WTC11 (cell line): ENCODE results near the gene MNX1. TPM values are rescaled to one million over a fixed set of nuclear protein-coding genes. Genes with fewer than 3 reads are reported as not detected.

Experiments used
- ATAC-seq: fragments of 200-7000 bp; cut with Tn5 transposase; 2 replicates; pipeline ENCODE4 v1.10.0; 2021; ENCODE audit warnings: mild to moderate bottlenecking, moderate library complexity
- CTCF ChIA-PET: fragments of 300-600 bp; sonication (Branson Sonifier 250); formaldehyde crosslinking; loops from one replicate; lab custom pipeline; 2021; ENCODE audit warnings: antibody characterized with exemption; lab: Charles Lee
- POLR2A ChIA-PET: fragments of 350-600 bp; sonication (Branson Sonifier 250); formaldehyde crosslinking; loops from one replicate; lab custom pipeline; 2021; ENCODE audit warnings: antibody characterized with exemption; lab: Charles Lee
- DNase-seq: peaks from one replicate; pipeline ENCODE4 v3.0.0; 2021; ENCODE audit warnings: low spot score
- H3K27ac Mint-ChIP-seq: 2 replicates; pipeline ENCODE4 v1.8.0; 2021; ENCODE audit warnings: mixed read lengths
- H3K27me3 Mint-ChIP-seq: 2 replicates; pipeline ENCODE4 v1.8.0; 2021; ENCODE audit warnings: low read depth, mild to moderate bottlenecking, moderate library complexity, mixed read lengths
- H3K36me3 Mint-ChIP-seq: 2 replicates; pipeline ENCODE4 v1.8.0; 2021; ENCODE audit warnings: mixed read lengths
- H3K4me1 Mint-ChIP-seq: 2 replicates; pipeline ENCODE4 v1.8.0; 2022; ENCODE audit warnings: mixed read lengths
- H3K4me3 Mint-ChIP-seq: 2 replicates; pipeline ENCODE4 v1.8.0; 2021; ENCODE audit warnings: mild to moderate bottlenecking, moderate library complexity, mixed read lengths
- H3K9me3 Mint-ChIP-seq: 2 replicates; pipeline ENCODE4 v1.8.0; 2021; ENCODE audit warnings: mixed read lengths
- CREB1 ChIP-seq: sonication (generic); formaldehyde crosslinking; IDR thresholded peaks from 2 replicates; pipeline ENCODE4 v1.8.0; 2023; ENCODE audit warnings: mild to moderate bottlenecking, missing genetic modification reagents
- CREM ChIP-seq: sonication (generic); formaldehyde crosslinking; IDR thresholded peaks from 2 replicates; pipeline ENCODE4 v1.8.1; 2022; ENCODE audit warnings: mild to moderate bottlenecking, missing genetic modification reagents, moderate library complexity
- E2F1 ChIP-seq: sonication (generic); formaldehyde crosslinking; IDR thresholded peaks from 2 replicates; pipeline ENCODE4 v1.8.0; 2022; ENCODE audit warnings: mild to moderate bottlenecking, missing genetic modification reagents
- FOXK1 ChIP-seq: sonication (generic); formaldehyde crosslinking; IDR thresholded peaks from 2 replicates; pipeline ENCODE4 v1.8.0; 2022; ENCODE audit warnings: mild to moderate bottlenecking, moderate library complexity, missing genetic modification reagents
- KAT7 ChIP-seq: sonication (generic); formaldehyde crosslinking; IDR thresholded peaks from 2 replicates; pipeline ENCODE4 v1.8.1; 2023; ENCODE audit warnings: missing genetic modification reagents, mild to moderate bottlenecking, borderline replicate concordance
- NFYB ChIP-seq: sonication (generic); formaldehyde crosslinking; conservative IDR thresholded peaks from 2 replicates; pipeline ENCODE4 v1.8.0; 2022; ENCODE audit warnings: low read depth, missing genetic modification reagents
- NR1H2 ChIP-seq: sonication (generic); formaldehyde crosslinking; IDR thresholded peaks from 2 replicates; pipeline ENCODE4 v1.9.0; 2021; ENCODE audit warnings: mild to moderate bottlenecking, moderate library complexity, missing genetic modification reagents
- NR2C2 ChIP-seq: sonication (generic); formaldehyde crosslinking; IDR thresholded peaks from 2 replicates; pipeline ENCODE4 v1.8.0; 2022; ENCODE audit warnings: mild to moderate bottlenecking, missing genetic modification reagents
- PRRX2 ChIP-seq: fragments of 250-450 bp; sonication (Bioruptor Pico); IDR thresholded peaks from 2 replicates; pipeline ENCODE4 v1.8.0; 2021; ENCODE audit warnings: mild to moderate bottlenecking
- RELA ChIP-seq: sonication (generic); formaldehyde crosslinking; IDR thresholded peaks from 2 replicates; pipeline ENCODE4 v1.8.1; 2022; ENCODE audit warnings: missing genetic modification reagents, mild to moderate bottlenecking, borderline replicate concordance
- RORB ChIP-seq: fragments of 250-450 bp; sonication (Bioruptor Pico); IDR thresholded peaks from 2 replicates; pipeline ENCODE4 v1.9.0; 2021; ENCODE audit warnings: mild to moderate bottlenecking
- SMAD4 ChIP-seq: sonication (generic); formaldehyde crosslinking; IDR thresholded peaks from 2 replicates; pipeline ENCODE4 v1.8.0; 2022; ENCODE audit warnings: mild to moderate bottlenecking, missing genetic modification reagents
- STAT6 ChIP-seq: sonication (generic); formaldehyde crosslinking; conservative IDR thresholded peaks from 2 replicates; pipeline ENCODE4 v1.8.1; 2023; ENCODE audit warnings: mild to moderate bottlenecking, low read depth, missing genetic modification reagents, moderate library complexity
- ZNF121 ChIP-seq: sonication (generic); formaldehyde crosslinking; IDR thresholded peaks from 2 replicates; pipeline ENCODE4 v1.8.0; 2023; ENCODE audit warnings: missing genetic modification reagents
- ZNF416 ChIP-seq: fragments of 250-450 bp; sonication (Bioruptor Pico); IDR thresholded peaks from 2 replicates; pipeline ENCODE4 v1.9.0; 2021; ENCODE audit warnings: mild to moderate bottlenecking, inconsistent platforms
- ZNF423 ChIP-seq: fragments of 250-450 bp; sonication (Bioruptor Pico); IDR thresholded peaks from 2 replicates; pipeline ENCODE4 v2.1.2; 2022; ENCODE audit warnings: mild to moderate bottlenecking, moderate library complexity
- ZSCAN18 ChIP-seq: fragments of 250-450 bp; sonication (Bioruptor Pico); IDR thresholded peaks from 2 replicates; pipeline ENCODE4 v2.1.2; 2022; ENCODE audit warnings: mild to moderate bottlenecking, moderate library complexity
- total RNA-seq: library from RNA; stranded (reverse); gene quantifications from 3 replicates; pipeline ENCODE4 v1.2.3, GENCODE V29; 2021
- TF ChIP-seq, protein P1 (sequence below): fragments of 200-600 bp; IDR thresholded peaks from 2 replicates; pipeline ENCODE4 v1.8.0; 2022; ENCODE audit warnings: antibody characterized with exemption
- TF ChIP-seq, protein P2 (sequence below): sonication (generic); formaldehyde crosslinking; IDR thresholded peaks from 2 replicates; pipeline ENCODE4 v1.8.0; 2022; ENCODE audit warnings: missing genetic modification reagents

Gene MNX1
- total RNA-seq, 1 experiment from 2014 or later: 0.46 TPM

DNA sequence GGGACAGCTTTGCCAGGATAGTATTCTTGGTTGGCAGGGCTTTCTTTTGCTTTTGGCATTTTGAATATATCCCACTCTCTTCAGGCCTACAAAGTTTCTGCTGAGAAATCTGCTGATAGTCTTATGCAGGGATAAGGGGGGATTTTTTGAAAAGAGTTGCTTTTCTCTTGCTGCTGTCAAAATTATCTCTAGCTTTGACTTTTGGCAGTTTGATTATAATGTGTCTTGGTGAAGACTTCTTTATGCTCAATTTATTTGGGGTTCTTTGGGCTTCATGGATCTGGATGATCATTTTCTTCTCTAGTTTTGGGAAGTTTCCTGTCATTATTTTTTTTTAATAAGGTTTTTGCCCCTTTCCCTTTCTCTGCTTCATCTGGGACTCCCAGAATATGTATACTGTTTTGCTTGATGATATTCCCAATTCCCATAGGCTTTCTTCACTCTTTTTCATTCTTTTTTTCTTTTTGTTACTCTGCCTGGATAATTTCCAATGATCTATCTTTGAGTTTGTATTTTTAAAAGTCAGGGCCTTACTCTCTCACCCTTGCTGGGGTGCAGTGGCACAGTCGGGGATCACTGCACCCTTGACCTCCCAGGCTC lies 31.4 kb downstream of the MNX1 start:
- Mint-ChIP-seq H3K27me3 (no peaks in the 10 kb centered on the region; the same call in 1 of the 2 replicates), H3K4me1 (no peaks in the 10 kb centered on the region), H3K9me3 (peaks cover 28% of the 10 kb centered on the region), H3K4me3 (no peak overlapping the region), H3K36me3 (peaks cover 31% of the 10 kb centered on the region), H3K27ac (no peak overlapping the region)
- TF ChIP-seq E2F1 (CRISPR knock-in tag) (no peak), FOXK1 (CRISPR knock-in tag) (no peak), RELA (CRISPR knock-in tag) (no peak)
- POLR2A ChIA-PET: no interaction called here
- CTCF ChIA-PET: no interaction called here
- ATAC-seq (no peak), DNase-seq (no peak)

GRCh38 chr7:156975620-156976019 lies 34.8 kb downstream of the MNX1 start:
- ATAC-seq (no peak), DNase-seq (no peak)
- Mint-ChIP-seq H3K27me3 (no peaks in the 10 kb centered on the region; the same call in 1 of the 2 replicates), H3K9me3 (peaks cover 23% of the 10 kb centered on the region), H3K36me3 (peaks cover 42% of the 10 kb centered on the region), H3K27ac (no peak overlapping the region), H3K4me3 (no peak overlapping the region), H3K4me1 (no peaks in the 10 kb centered on the region)
- POLR2A ChIA-PET: interaction anchor here (0.7 kb wide), 2 partner anchors 31 to 1513 kb away, joined by 3 read pairs; no protein-coding TSS in a partner anchor
- CTCF ChIA-PET: no interaction called here
- no peak for TF ChIP-seq ZSCAN18
- TF ChIP-seq RORB (CRISPR knock-in tag): no peak
- TF ChIP-seq NR2C2 (CRISPR knock-in tag): no peak
- TF ChIP-seq ZNF121: no peak
- no peak for TF ChIP-seq CREB1 (CRISPR knock-in tag)
- no peak for TF ChIP-seq KAT7
- no peak for TF ChIP-seq SMAD4
- no peak for TF ChIP-seq NFYB
- no peak for TF ChIP-seq NR1H2 (CRISPR knock-in tag)
- no peak for TF ChIP-seq ZNF423 (CRISPR knock-in tag)

DNA sequence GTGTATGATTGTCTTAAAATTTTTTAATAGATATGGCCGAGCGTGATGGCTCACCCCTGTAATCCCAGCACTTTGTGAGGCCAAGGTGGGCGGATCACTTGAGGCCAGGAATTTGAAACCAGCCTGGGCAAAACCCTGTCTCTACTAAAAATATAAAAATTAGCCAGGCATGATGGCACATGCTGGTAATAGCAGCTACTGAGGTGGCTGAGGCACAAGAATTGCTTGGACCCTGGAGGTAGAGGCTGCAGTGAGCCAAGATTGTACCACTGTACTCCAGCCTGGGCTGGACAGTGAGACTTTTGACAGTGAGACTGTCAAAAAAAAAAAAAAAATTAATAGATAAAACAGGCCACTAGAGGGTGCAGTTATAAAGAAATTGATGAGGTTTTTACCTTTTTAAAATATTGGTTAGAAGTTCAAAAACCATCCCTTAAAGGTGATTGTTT lies 40.5 kb downstream of the MNX1 start:
- no peak for TF ChIP-seq ZNF416
- TF ChIP-seq, protein P1, sequence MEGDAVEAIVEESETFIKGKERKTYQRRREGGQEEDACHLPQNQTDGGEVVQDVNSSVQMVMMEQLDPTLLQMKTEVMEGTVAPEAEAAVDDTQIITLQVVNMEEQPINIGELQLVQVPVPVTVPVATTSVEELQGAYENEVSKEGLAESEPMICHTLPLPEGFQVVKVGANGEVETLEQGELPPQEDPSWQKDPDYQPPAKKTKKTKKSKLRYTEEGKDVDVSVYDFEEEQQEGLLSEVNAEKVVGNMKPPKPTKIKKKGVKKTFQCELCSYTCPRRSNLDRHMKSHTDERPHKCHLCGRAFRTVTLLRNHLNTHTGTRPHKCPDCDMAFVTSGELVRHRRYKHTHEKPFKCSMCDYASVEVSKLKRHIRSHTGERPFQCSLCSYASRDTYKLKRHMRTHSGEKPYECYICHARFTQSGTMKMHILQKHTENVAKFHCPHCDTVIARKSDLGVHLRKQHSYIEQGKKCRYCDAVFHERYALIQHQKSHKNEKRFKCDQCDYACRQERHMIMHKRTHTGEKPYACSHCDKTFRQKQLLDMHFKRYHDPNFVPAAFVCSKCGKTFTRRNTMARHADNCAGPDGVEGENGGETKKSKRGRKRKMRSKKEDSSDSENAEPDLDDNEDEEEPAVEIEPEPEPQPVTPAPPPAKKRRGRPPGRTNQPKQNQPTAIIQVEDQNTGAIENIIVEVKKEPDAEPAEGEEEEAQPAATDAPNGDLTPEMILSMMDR: 0 out of 2 replicates have a peak, but pooled peaks have one; percentile 11
- Mint-ChIP-seq H3K4me1 (no peaks in the 10 kb centered on the region), H3K4me3 (no peak overlapping the region), H3K9me3 (no peaks in the 10 kb centered on the region), H3K36me3 (peaks cover 47% of the 10 kb centered on the region), H3K27me3 (no peaks in the 10 kb centered on the region), H3K27ac (no peak overlapping the region)
- ATAC-seq: peak; percentile 38
- POLR2A ChIA-PET: no interaction called here
- no peak for DNase-seq
- CTCF ChIA-PET: interaction anchor here (0.5 to 0.8 kb wide), 4 partner anchors 19 to 326 kb away, joined by 3 to 6 read pairs (median 4); no protein-coding TSS in a partner anchor

- ATAC-seq: no peak
- Mint-ChIP-seq H3K4me1 (no peaks in the 10 kb centered on the region), H3K27me3 (no peaks in the 10 kb centered on the region), H3K27ac (no peak overlapping the region), H3K36me3 (peaks cover 61% of the 10 kb centered on the region), H3K9me3 (no peaks in the 10 kb centered on the region), H3K4me3 (no peak overlapping the region)
- ChIA-PET POLR2A (no interaction called here), CTCF (interaction anchor here (1.3 kb wide), 1 partner anchor 19 kb away, joined by 4 read pairs; no protein-coding TSS in a partner anchor)
- no peak for DNase-seq
- TF ChIP-seq KAT7: no peak
- no peak for TF ChIP-seq STAT6 (CRISPR knock-in tag)
- TF ChIP-seq PRRX2 (CRISPR knock-in tag): no peak
- no peak for TF ChIP-seq SMAD4
- TF ChIP-seq CREM (CRISPR knock-in tag): no peak
- TF ChIP-seq, protein P2, sequence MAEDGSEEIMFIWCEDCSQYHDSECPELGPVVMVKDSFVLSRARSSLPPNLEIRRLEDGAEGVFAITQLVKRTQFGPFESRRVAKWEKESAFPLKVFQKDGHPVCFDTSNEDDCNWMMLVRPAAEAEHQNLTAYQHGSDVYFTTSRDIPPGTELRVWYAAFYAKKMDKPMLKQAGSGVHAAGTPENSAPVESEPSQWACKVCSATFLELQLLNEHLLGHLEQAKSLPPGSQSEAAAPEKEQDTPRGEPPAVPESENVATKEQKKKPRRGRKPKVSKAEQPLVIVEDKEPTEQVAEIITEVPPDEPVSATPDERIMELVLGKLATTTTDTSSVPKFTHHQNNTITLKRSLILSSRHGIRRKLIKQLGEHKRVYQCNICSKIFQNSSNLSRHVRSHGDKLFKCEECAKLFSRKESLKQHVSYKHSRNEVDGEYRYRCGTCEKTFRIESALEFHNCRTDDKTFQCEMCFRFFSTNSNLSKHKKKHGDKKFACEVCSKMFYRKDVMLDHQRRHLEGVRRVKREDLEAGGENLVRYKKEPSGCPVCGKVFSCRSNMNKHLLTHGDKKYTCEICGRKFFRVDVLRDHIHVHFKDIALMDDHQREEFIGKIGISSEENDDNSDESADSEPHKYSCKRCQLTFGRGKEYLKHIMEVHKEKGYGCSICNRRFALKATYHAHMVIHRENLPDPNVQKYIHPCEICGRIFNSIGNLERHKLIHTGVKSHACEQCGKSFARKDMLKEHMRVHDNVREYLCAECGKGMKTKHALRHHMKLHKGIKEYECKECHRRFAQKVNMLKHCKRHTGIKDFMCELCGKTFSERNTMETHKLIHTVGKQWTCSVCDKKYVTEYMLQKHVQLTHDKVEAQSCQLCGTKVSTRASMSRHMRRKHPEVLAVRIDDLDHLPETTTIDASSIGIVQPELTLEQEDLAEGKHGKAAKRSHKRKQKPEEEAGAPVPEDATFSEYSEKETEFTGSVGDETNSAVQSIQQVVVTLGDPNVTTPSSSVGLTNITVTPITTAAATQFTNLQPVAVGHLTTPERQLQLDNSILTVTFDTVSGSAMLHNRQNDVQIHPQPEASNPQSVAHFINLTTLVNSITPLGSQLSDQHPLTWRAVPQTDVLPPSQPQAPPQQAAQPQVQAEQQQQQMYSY: no peak
Observed at GRCh38 chr7:156968183-156968582, 42.3 kb downstream of the MNX1 start.
